ENCODE measurements around the gene ERBB3. TPM values are rescaled to one million over a fixed set of nuclear protein-coding genes. Genes with fewer than 3 reads are reported as not detected.

The ERBB3 gene
- total RNA-seq = 0.33 and 2.3 TPM in 2 replicates

DNA sequence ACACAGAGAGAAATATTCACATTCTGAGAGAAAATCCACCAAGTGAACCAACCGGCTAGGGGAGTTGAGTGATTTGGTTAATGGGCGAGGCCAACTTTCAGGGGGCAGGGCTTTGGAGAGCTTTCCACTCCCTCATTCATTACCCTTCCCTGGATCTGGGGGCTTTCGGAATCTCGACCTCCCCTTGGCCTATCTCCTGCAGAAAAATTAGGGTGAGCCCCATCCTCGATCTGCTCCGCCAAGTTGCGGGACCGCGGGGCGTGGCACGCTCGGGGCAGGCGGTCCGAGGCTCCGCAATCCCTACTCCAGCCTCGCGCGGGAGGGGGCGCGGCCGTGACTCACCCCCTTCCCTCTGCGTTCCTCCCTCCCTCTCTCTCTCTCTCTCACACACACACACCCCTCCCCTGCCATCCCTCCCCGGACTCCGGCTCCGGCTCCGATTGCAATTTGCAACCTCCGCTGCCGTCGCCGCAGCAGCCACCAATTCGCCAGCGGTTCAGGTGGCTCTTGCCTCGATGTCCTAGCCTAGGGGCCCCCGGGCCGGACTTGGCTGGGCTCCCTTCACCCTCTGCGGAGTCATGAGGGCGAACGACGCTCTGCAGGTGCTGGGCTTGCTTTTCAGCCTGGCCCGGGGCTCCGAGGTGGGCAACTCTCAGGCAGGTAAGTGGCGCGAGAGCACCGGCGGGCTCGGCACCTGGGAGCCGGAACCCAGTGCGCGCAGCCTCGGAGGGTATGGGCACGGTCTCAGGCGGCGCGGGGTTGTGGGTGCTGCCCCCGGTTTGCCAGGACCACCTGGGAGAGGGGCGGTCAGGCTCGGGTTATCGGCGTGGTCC is at the start of gene ERBB3:
Gene ERBB3, plus strand, starts transcription at position 443 of the 833 bp plus-strand sequence. Its CDS starts 136 bp downstream, at position 579.

GRCh38 chr12:56041552-56042429 is 38.2 kb upstream of the ERBB3 start, which contains the start of gene RPS26:
Gene RPS26 (plus strand): TSS chr12:56041918. CDS start chr12:56042167, 249 bp downstream.

GRCh38 chr12:56104109-56104814 is 24.3 kb downstream of the ERBB3 start, which contains the start of gene PA2G4:
Gene PA2G4 (plus strand): TSS chr12:56104559. CDS start chr12:56104738, 179 bp downstream.

DNA sequence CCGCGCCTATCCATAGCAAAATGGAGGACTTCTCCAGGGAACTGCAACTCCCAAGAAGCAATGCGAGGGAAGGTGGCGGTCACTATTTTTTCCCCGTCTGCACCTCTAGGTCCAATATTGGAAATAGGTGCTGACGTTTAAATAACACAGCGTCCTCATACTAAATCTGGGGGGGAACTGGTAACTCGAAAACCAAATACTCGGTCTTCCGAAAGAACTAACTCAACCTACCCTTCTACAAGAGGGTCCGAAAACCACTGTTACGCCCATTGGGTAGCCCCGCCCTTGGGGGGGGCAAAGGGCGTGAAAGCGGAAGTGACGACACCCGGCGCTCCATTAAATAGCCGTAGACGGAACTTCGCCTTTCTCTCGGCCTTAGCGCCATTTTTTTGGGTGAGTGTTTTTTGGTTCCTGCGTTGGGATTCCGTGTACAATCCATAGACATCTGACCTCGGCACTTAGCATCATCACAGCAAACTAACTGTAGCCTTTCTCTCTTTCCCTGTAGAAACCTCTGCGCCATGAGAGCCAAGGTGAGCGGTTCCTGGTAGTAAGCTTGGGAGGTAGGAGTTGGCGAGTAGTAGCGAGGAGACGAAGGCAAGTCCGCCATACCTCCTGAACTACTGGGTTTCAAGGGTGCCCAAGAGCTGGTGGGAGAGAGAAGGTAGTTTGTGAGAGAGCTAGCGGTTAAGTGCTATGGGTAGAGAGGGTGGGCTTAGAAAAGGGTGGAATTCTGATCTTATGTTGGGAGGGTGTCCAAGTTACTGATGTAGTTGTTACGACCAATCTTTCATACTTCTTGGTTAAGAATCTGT is 36.5 kb downstream of the ERBB3 start, which contains the start of gene RPL41:
Gene RPL41, plus strand, starts transcription at position 367 of the 815 bp plus-strand sequence.

DNA sequence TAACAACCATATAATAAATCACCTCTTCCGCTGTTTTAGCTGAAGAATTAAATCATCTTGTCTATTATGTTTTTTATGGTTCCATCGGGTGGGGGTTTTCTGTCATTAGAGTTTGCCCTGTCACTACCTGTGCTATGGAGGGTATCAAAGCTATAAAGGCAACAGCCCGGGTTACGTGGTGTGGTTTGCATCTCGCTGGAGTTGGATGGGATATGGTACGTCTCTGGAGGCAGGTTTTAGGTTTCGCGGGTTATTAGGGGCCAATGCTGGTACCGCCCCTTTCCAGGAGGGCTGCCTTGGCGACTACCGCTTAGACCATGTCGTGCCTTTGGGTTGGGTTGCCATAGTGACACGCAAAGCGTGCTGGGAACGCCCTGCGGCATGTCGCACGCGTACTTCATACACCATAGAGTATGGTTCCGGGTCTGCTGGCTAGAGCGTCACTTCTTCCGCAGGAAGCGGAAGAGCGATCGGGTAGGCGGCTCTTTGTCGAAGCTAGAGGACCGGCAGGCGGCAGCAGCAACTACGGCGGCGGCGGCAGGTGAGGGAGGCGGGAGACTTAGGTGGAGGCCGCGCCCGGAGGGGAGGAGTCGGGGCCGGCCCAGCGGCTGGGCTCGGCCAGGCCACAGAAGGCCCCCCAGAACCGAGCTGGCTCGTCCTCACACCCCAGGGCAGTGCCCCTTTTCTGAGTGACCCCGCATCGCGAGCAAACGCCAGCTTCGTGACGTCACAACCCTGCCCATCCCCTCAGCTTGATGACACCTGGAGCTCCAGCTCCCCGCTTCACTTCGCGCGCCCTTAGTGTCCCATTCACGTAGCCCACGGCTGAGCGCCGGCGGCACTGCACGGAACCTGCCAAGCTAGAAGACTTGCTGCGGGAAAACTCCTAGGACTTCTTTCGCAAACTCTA is 38.1 kb downstream of the ERBB3 start, which contains the start of gene ZC3H10:
Gene ZC3H10, plus strand, starts transcription at position 489 of the 910 bp plus-strand sequence. CDS start 2,297 bp downstream, outside the sequence.

GRCh38 chr12:56127888-56128669 is 48.1 kb downstream of the ERBB3 start, which contains the start of gene ESYT1:
Gene ESYT1 (plus strand): TSS chr12:56128267. CDS start chr12:56128320, 53 bp downstream.

DNA sequence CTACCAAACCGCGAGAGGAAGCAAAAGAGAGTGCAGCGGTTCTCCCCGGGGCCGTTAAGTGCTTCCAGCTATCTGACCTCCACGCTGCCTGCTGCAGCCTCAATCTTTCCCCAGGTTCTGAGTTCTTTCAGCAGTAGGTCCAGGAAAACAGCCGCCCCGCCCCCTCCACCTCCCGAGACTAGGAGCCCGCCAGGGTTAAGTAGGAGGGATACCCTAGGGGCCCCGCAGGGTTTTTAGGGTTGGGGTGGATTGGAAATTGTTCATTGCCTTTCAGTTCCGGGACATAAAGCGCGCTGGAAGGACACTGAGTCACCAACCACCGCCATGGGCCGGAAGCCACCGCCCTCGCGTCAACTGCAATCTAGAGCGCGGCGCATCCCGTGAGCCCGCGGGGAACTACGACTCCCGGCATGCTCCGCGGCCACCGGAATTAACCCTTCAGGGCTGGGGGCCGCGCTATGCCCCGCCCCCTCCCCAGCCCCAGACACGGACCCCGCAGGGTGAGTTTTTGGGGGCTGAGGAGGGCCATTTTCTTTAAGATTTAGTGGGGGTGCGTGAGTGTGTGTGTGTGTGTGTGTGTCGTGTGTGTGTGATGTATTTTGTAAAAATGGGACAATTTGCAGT is 72.3 kb downstream of the ERBB3 start, which contains the start of gene MYL6B:
Gene MYL6B, plus strand, starts transcription at position 456 of the 624 bp plus-strand sequence. CDS start 1,332 bp downstream, outside the sequence.

Other genes with a start within 250 kb of the ERBB3 start
- 8.4 and 12.1 TPM in 2 replicates for gene MMP19, start 237.2 kb upstream of the ERBB3 start, total RNA-seq
- gene PYM1, start 152.3 kb upstream of the ERBB3 start, total RNA-seq = 34.2 and 36.5 TPM in 2 replicates
- 68.6 and 74.2 TPM in 2 replicates for gene DGKA, start 149.0 kb upstream of the ERBB3 start, total RNA-seq
- gene PMEL, start 114.1 kb upstream of the ERBB3 start, total RNA-seq = 0.33 and 1.6 TPM in 2 replicates
- 13.4 and 21.1 TPM in 2 replicates for gene CDK2, start 113.3 kb upstream of the ERBB3 start, total RNA-seq
- 65.5 and 66.2 TPM in 2 replicates for gene RAB5B, start 106.1 kb upstream of the ERBB3 start, total RNA-seq
- 17.5 and 19.0 TPM in 2 replicates for gene SUOX, start 82.9 kb upstream of the ERBB3 start, total RNA-seq
- gene IKZF4, start 59.1 kb upstream of the ERBB3 start, total RNA-seq = 1.2 and 1.7 TPM in 2 replicates
- gene RPS26, start 38.2 kb upstream of the ERBB3 start, total RNA-seq = 136 and 411 TPM in 2 replicates
- gene PA2G4, start 24.4 kb downstream of the ERBB3 start, total RNA-seq = 101 and 138 TPM in 2 replicates
- 1,465 and 2,446 TPM in 2 replicates for gene RPL41, start 36.5 kb downstream of the ERBB3 start, total RNA-seq
- 4.4 and 5.6 TPM in 2 replicates for gene ZC3H10, start 38.1 kb downstream of the ERBB3 start, total RNA-seq
- gene ESYT1, start 48.1 kb downstream of the ERBB3 start, total RNA-seq = 396 and 399 TPM in 2 replicates
- 68.3 and 89.3 TPM in 2 replicates for gene MYL6B, start 72.4 kb downstream of the ERBB3 start, total RNA-seq
- 1,139 and 2,051 TPM in 2 replicates for gene MYL6, start 78.2 kb downstream of the ERBB3 start, total RNA-seq
- 42.6 and 58.9 TPM in 2 replicates for gene SMARCC2, start 109.3 kb downstream of the ERBB3 start, total RNA-seq
- gene RNF41, start 141.8 kb downstream of the ERBB3 start, total RNA-seq = 82.5 and 144 TPM in 2 replicates
- 27.0 and 29.2 TPM in 2 replicates for gene NABP2, start 144.2 kb downstream of the ERBB3 start, total RNA-seq
- gene SLC39A5, start 149.9 kb downstream of the ERBB3 start, total RNA-seq = not detected in 2 replicates
- gene ANKRD52, start 178.2 kb downstream of the ERBB3 start, total RNA-seq = 14.0 and 15.9 TPM in 2 replicates
- 8.6 and 11.9 TPM in 2 replicates for gene COQ10A, start 186.8 kb downstream of the ERBB3 start, total RNA-seq
- gene CS, start 220.2 kb downstream of the ERBB3 start, total RNA-seq = 99.2 and 103 TPM in 2 replicates
- gene CNPY2, start 235.8 kb downstream of the ERBB3 start, total RNA-seq = 47.8 and 76.2 TPM in 2 replicates

All from smooth muscle cell of trachea (primary cell).